ENCODE results near the gene CLEC4D.
"Not testable (repeated sequence)": the region's sequence is repeated elsewhere in the genome, so short reads cannot be mapped to it uniquely, and the experiment has no call there.

CLEC4D gene

DNA sequence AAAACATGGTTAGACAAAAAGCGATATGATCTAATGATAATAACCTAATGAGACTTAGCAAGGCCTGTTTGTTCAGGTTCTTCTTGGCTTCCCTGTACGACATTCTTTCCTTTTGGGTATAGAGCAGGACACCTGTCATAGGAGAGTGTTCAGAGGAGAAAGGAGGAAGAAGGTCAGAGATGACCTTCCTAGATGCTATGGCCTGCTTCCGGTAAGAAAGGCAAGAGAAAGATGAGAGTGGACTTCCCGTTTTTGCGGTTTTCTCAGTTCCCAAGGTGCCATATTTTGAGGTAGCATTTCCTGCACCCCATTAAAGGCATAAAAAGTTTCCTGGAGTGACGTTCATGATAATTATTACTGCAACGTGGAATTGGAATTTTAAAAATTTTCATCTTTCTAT, 18.7 kb downstream of the CLEC4D start:
- no peak overlapping the region for H3K4me3 ChIP-seq (ENCODE audit: control insufficient read depth, low read depth, low read length)
- no peak for DNase-seq (ENCODE audit: low read depth)
- TF ChIP-seq, protein P1, sequence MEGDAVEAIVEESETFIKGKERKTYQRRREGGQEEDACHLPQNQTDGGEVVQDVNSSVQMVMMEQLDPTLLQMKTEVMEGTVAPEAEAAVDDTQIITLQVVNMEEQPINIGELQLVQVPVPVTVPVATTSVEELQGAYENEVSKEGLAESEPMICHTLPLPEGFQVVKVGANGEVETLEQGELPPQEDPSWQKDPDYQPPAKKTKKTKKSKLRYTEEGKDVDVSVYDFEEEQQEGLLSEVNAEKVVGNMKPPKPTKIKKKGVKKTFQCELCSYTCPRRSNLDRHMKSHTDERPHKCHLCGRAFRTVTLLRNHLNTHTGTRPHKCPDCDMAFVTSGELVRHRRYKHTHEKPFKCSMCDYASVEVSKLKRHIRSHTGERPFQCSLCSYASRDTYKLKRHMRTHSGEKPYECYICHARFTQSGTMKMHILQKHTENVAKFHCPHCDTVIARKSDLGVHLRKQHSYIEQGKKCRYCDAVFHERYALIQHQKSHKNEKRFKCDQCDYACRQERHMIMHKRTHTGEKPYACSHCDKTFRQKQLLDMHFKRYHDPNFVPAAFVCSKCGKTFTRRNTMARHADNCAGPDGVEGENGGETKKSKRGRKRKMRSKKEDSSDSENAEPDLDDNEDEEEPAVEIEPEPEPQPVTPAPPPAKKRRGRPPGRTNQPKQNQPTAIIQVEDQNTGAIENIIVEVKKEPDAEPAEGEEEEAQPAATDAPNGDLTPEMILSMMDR (conservative IDR thresholded peaks at IDR 0.05; ENCODE audit: control insufficient read depth, insufficient read depth, low read depth, low read length) = no peak

DNA sequence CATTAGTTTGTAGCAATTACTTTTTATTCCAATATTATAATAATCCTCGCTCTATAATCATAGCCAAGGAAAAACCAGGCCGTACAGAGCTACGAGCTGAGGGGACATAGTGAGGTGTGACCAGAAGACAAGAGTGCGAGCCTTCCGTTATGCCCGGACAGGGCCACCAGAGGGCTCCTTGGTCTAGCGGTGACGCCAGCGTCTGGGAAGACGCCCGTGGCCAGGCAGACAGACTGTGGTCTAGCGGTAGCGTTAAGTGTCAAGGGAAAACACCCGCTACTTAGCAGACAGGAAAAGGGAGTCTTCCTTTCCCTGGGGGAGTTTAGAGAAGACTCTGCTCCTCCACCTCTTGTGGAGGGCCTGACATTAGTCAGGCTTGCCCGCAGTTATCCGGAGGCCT, 24.5 kb downstream of the CLEC4D start:
- not testable (repeated sequence) for H3K4me3 ChIP-seq (ENCODE audit: control insufficient read depth, low read depth, low read length); DNase-seq (ENCODE audit: low read depth)
- TF ChIP-seq, protein P1 (conservative IDR thresholded peaks at IDR 0.05; ENCODE audit: control insufficient read depth, insufficient read depth, low read depth, low read length) = peak; percentile 18

DNA sequence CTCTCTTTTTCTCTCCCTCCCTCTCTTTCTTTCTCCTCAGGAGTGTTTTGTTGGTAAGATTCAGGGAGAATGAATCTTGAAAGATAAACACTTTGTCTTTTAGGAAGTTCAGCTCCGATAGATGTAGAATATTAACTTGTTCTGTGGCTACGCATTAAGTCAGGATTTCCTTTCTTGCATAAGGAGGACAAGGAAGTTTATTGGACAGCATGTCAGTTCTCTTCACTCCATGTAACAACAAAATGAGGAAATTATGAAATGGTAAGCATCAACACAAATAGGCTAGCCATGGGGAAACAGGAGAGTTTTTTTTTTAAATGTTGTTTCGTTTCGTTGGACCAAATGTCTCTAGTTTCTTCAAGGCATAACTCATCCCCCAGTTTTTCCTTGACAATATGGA, 27.5 kb downstream of the CLEC4D start, which contains the start of gene CLEC4E:
Gene CLEC4E, minus strand, starts transcription at position 75 of the 400 bp plus-strand sequence. CDS start 108 bp downstream, outside the sequence.
- not testable (repeated sequence) for H3K4me3 ChIP-seq (ENCODE audit: control insufficient read depth, low read depth, low read length); DNase-seq (ENCODE audit: low read depth)

DNA sequence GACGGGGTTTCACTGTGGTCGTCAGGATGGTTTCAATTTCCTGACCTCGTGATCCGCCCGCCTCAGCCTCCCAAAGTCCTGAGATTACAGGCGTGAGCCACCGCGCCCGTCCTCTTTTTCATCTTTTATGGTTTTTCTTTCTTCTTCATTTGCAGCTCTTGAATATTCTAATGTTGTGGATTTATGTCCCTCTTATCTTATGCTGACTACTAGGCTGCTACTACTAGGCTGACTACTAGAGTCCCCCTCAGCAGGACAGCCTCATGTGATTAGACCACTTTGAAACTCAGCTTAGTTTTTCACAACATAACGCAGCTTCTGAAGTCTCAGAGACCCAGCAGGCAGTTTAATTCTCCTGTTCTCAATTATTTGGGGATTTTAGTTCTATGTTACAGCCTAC, 28.3 kb downstream of the CLEC4D start:
- TF ChIP-seq, protein P1 (conservative IDR thresholded peaks at IDR 0.05; ENCODE audit: control insufficient read depth, insufficient read depth, low read depth, low read length) = no peak
- no peak overlapping the region for H3K4me3 ChIP-seq (ENCODE audit: control insufficient read depth, low read depth, low read length)
- no peak for DNase-seq (ENCODE audit: low read depth)

DNA sequence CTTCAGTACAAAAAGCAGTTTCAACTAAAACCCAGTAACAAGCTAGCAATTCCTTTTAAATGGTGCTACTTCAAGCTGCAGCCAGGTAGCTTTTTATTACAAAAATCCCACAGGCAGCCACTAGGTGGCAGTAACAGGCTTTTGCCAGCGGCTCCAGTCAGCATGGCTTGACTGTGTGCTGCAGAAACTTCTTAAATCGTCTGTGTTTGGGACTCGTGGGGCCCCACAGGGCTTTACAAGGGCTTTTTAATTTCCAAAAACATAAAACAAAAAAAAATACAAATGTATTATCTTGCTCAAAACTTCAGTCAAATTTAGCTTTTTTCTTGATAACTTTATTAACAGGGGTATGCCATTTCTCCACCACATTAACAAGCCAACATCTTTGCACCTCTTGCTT, 31.0 kb downstream of the CLEC4D start:
- DNase-seq (ENCODE audit: low read depth) = peak; percentile 66
- no peak overlapping the region for H3K4me3 ChIP-seq (ENCODE audit: control insufficient read depth, low read depth, low read length)
- TF ChIP-seq, protein P1 (conservative IDR thresholded peaks at IDR 0.05; ENCODE audit: control insufficient read depth, insufficient read depth, low read depth, low read length) = peak; percentile 87

DNA sequence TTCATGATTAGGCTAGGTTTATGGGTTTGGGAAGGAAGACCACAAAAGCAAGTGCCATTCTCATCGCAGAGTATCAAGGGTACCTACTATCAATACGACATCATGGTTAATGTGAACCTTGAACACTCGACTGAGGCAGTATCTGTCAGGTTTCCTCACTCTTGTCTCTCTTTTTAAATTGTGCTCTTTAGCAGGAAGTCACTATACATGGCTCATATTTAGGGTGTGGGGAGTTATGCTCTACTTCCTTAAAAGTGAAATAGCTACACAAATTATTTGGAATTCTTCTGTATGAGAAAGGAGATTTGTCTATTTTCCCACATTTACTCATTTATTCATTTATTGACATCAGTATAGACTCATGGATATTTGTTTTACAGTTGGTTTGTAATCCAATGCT, 33.3 kb downstream of the CLEC4D start:
- no peak for DNase-seq (ENCODE audit: low read depth)
- TF ChIP-seq, protein P1 (conservative IDR thresholded peaks at IDR 0.05; ENCODE audit: control insufficient read depth, insufficient read depth, low read depth, low read length) = no peak
- H3K4me3 ChIP-seq (ENCODE audit: control insufficient read depth, low read depth, low read length) = no peak overlapping the region

DNA sequence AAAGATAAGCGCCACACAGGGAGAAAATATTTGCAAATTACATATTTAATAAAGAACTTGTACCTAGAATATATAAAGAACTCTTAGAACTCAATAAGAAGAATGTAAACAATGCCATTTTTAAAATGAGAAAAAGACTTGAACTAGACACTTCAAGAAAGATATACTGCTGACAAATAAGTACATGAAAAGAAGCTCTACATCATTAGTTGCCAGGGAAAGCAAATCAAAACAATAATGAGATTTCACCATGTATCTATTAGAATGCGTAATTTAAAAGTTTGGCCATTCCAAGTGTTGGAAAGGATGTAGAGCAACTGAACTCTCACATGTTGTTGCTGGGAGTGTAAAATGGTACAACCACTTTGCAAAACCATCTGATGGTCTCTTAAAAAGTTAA, 34.3 kb downstream of the CLEC4D start:
- TF ChIP-seq, protein P1 (conservative IDR thresholded peaks at IDR 0.05; ENCODE audit: control insufficient read depth, insufficient read depth, low read depth, low read length) = no peak

More for the DNA sequence above, 34.3 kb downstream of the CLEC4D start:
- DNase-seq (ENCODE audit: low read depth) = no peak
- H3K4me3 ChIP-seq (ENCODE audit: control insufficient read depth, low read depth, low read length) = no peak overlapping the region

Data from fibroblast of mammary gland (primary cell).